ENCODE measurements around the gene GATB.
"Not testable (repeated sequence)": the region's sequence is repeated elsewhere in the genome, so short reads cannot be mapped to it uniquely, and the experiment has no call there.

The GATB gene

GRCh38 chr4:151785484-151786157 is 24.8 kb upstream of the GATB start:
- no peak for DNase-seq (ENCODE audit: low read depth)

- no peak for DNase-seq (ENCODE audit: low read depth)
Measured at GRCh38 chr4:151784706-151785105, 23.9 kb upstream of the GATB start.

GRCh38 chr4:151783867-151784266 is 23.1 kb upstream of the GATB start:
- no peak for DNase-seq (ENCODE audit: low read depth)

GRCh38 chr4:151782296-151782695 is 21.5 kb upstream of the GATB start:
- no peak for DNase-seq (ENCODE audit: low read depth)

- no peak for DNase-seq (ENCODE audit: low read depth)
Measured at GRCh38 chr4:151781026-151781425, 20.2 kb upstream of the GATB start.

- DNase-seq (ENCODE audit: low read depth) = no peak
Measured at GRCh38 chr4:151777471-151777870, 16.7 kb upstream of the GATB start.

GRCh38 chr4:151774324-151774723 is 13.5 kb upstream of the GATB start:
- no peak for DNase-seq (ENCODE audit: low read depth)

- no peak for DNase-seq (ENCODE audit: low read depth)
Measured at GRCh38 chr4:151772274-151772673, 11.5 kb upstream of the GATB start.

- DNase-seq (ENCODE audit: low read depth) = no peak
Measured at GRCh38 chr4:151771664-151772063, 10.9 kb upstream of the GATB start.

GRCh38 chr4:151770154-151770553 is 9.3 kb upstream of the GATB start:
- no peak for DNase-seq (ENCODE audit: low read depth)

GRCh38 chr4:151768835-151769234 is 8.0 kb upstream of the GATB start:
- DNase-seq (ENCODE audit: low read depth) = no peak

- DNase-seq (ENCODE audit: low read depth) = no peak
Measured at GRCh38 chr4:151766691-151767090, 5.9 kb upstream of the GATB start.

GRCh38 chr4:151760002-151760401 is 805 bp downstream of the GATB start:
- no peak for DNase-seq (ENCODE audit: low read depth)

- no peak for DNase-seq (ENCODE audit: low read depth)
Measured at GRCh38 chr4:151753056-151753455, 7.8 kb downstream of the GATB start.

GRCh38 chr4:151750156-151750555 is 10.7 kb downstream of the GATB start:
- no peak for DNase-seq (ENCODE audit: low read depth)

- no peak for DNase-seq (ENCODE audit: low read depth)
Measured at GRCh38 chr4:151745481-151746231, 15.2 kb downstream of the GATB start.

- DNase-seq (ENCODE audit: low read depth) = no peak
Measured at GRCh38 chr4:151744614-151745013, 16.2 kb downstream of the GATB start.

- DNase-seq (ENCODE audit: low read depth) = no peak
Measured at GRCh38 chr4:151743894-151744293, 16.9 kb downstream of the GATB start.

GRCh38 chr4:151743128-151743854 is 17.5 kb downstream of the GATB start:
- no peak for DNase-seq (ENCODE audit: low read depth)

- DNase-seq (ENCODE audit: low read depth) = no peak
Measured at GRCh38 chr4:151738720-151739517, 21.9 kb downstream of the GATB start.

GRCh38 chr4:151736852-151737251 is 24.0 kb downstream of the GATB start:
- DNase-seq (ENCODE audit: low read depth) = not testable (repeated sequence)

- no peak for DNase-seq (ENCODE audit: low read depth)
Measured at GRCh38 chr4:151736361-151736760, 24.4 kb downstream of the GATB start.
